AG09319 (cell line): Measurements from ENCODE around the gene TPP2.
A peak's percentile ranks its signal among the peaks of the same experiment; 100 is the strongest.

Source experiments
- DNase-seq: peaks from one replicate; pipeline ENCODE4 v3.0.0-alpha.2; 2010; ENCODE audit warnings: low read depth; ENCODE audit errors: extremely low read depth
- CTCF ChIP-seq: IDR thresholded peaks from 2 replicates; pipeline ENCODE4 v1.5.1; 2011; ENCODE audit warnings: low read depth, mild to moderate bottlenecking, inconsistent platforms, low read length, moderate library complexity

The TPP2 gene

GRCh38 chr13:102654756-102655155, 58.0 kb downstream of the TPP2 start:
- no peak for TF ChIP-seq CTCF
- no peak for DNase-seq

- TF ChIP-seq CTCF: peak; percentile 5
- DNase-seq: no peak
Observed at GRCh38 chr13:102657630-102658029, 60.8 kb downstream of the TPP2 start.

- DNase-seq: no peak
- TF ChIP-seq CTCF: no peak
Observed at GRCh38 chr13:102658660-102659059, 61.9 kb downstream of the TPP2 start.

GRCh38 chr13:102659168-102659713, 62.5 kb downstream of the TPP2 start:
- no peak for TF ChIP-seq CTCF
- no peak for DNase-seq

- TF ChIP-seq CTCF: no peak
- no peak for DNase-seq
Observed at GRCh38 chr13:102667023-102667422, 70.2 kb downstream of the TPP2 start.

GRCh38 chr13:102667911-102668310, 71.1 kb downstream of the TPP2 start:
- no peak for TF ChIP-seq CTCF
- DNase-seq: no peak

GRCh38 chr13:102670130-102670529, 73.3 kb downstream of the TPP2 start:
- no peak for TF ChIP-seq CTCF
- no peak for DNase-seq
